GM12864 (cell line): ENCODE results near the gene CASP2.

ENCODE experiments used
- DNase-seq: peaks from one replicate; pipeline ENCODE4 v3.0.0-alpha.2; 2011; ENCODE audit warnings: low read depth
- H3K4me3 ChIP-seq: 2 replicates; pipeline ENCODE4 v1.5.1; 2011; ENCODE audit warnings: mild to moderate bottlenecking, low read depth, low read length, control low read depth
- CTCF ChIP-seq: IDR thresholded peaks from 2 replicates; pipeline ENCODE4 v1.5.1; 2011; ENCODE audit warnings: low read depth, mild to moderate bottlenecking, moderate library complexity, low read length, control low read depth, inconsistent platforms; ENCODE audit errors: missing control alignments

CASP2 gene

GRCh38 chr7:143279186-143280098, 8.7 kb upstream of the CASP2 start:
- no peak for DNase-seq
- TF ChIP-seq CTCF: no peak
- no peak overlapping the region for H3K4me3 ChIP-seq

- TF ChIP-seq CTCF: no peak
- no peak overlapping the region for H3K4me3 ChIP-seq
- DNase-seq: no peak
Observed at GRCh38 chr7:143280160-143280559, 8.0 kb upstream of the CASP2 start.

- TF ChIP-seq CTCF: no peak
- H3K4me3 ChIP-seq: no peak overlapping the region
- DNase-seq: no peak
Observed at GRCh38 chr7:143280566-143280965, 7.6 kb upstream of the CASP2 start.

GRCh38 chr7:143281529-143281928, 6.6 kb upstream of the CASP2 start:
- DNase-seq: no peak
- TF ChIP-seq CTCF: no peak
- H3K4me3 ChIP-seq: no peak overlapping the region

- TF ChIP-seq CTCF: no peak
- DNase-seq: no peak
- H3K4me3 ChIP-seq: no peak overlapping the region
Observed at GRCh38 chr7:143282124-143282523, 6.0 kb upstream of the CASP2 start.

- TF ChIP-seq CTCF: no peak
- no peak for DNase-seq
- H3K4me3 ChIP-seq: no peak overlapping the region
Observed at GRCh38 chr7:143283381-143283780, 4.8 kb upstream of the CASP2 start.
